T-helper 1 cell treated with Interleukin-12 subunit alpha and Interleukin-12 subunit beta and Interleukin-4 antibody, amounts not matched to agents 30 μg/mL and 1 μg/mL, for 36 hours (primary cell): ENCODE measurements around the gene KRTAP21-2.
A peak's percentile ranks its signal among the peaks of the same experiment; 100 is the strongest.
"Not testable (repeated sequence)": the region's sequence is repeated elsewhere in the genome, so short reads cannot be mapped to it uniquely, and the experiment has no call there.

ENCODE experiments used
- H3K27ac Mint-ChIP-seq: one replicate; pipeline ENCODE4 v1.8.0; 2021; ENCODE audit warnings: mild to moderate bottlenecking, mixed read lengths
- H3K27me3 Mint-ChIP-seq: one replicate; pipeline ENCODE4 v1.8.0; 2021; ENCODE audit warnings: low read depth, mixed read lengths
- H3K36me3 Mint-ChIP-seq: one replicate; pipeline ENCODE4 v1.8.0; 2021; ENCODE audit warnings: low read depth, mixed read lengths
- H3K4me1 Mint-ChIP-seq: one replicate; pipeline ENCODE4 v1.8.0; 2021; ENCODE audit warnings: low read depth, mixed read lengths
- H3K4me3 Mint-ChIP-seq: one replicate; pipeline ENCODE4 v1.8.0; 2021; ENCODE audit warnings: mild to moderate bottlenecking, moderate library complexity, mixed read lengths
- H3K9me3 Mint-ChIP-seq: one replicate; pipeline ENCODE4 v1.8.0; 2021; ENCODE audit warnings: mixed read lengths

Gene KRTAP21-2

GRCh38 chr21:30747159-30747558, at the start of gene KRTAP21-2:
Gene KRTAP21-2 (minus strand): TSS chr21:30747259. CDS start chr21:30747202, 57 bp downstream.
- Mint-ChIP-seq H3K4me3 (no peak within 1 kb of the TSS), H3K36me3 (no peaks in the 10 kb centered on the region), H3K27me3 (peaks cover 4% of the 10 kb centered on the region), H3K4me1 (no peaks in the 10 kb centered on the region), H3K9me3 (no peaks in the 10 kb centered on the region), H3K27ac (no peak within 1 kb of the TSS)

GRCh38 chr21:30793581-30794314, 46.7 kb upstream of the KRTAP21-2 start:
- H3K4me1 Mint-ChIP-seq, result no peaks in the 10 kb centered on the region
- H3K27ac Mint-ChIP-seq, result no peak overlapping the region
- no peak overlapping the region for H3K4me3 Mint-ChIP-seq
- no peaks in the 10 kb centered on the region for H3K27me3 Mint-ChIP-seq
- no peaks in the 10 kb centered on the region for H3K36me3 Mint-ChIP-seq
- no peaks in the 10 kb centered on the region for H3K9me3 Mint-ChIP-seq

GRCh38 chr21:30779249-30779648, 32.2 kb upstream of the KRTAP21-2 start:
- Mint-ChIP-seq H3K4me3 (no peak overlapping the region), H3K27me3 (no peaks in the 10 kb centered on the region), H3K9me3 (no peaks in the 10 kb centered on the region), H3K4me1 (no peaks in the 10 kb centered on the region), H3K36me3 (no peaks in the 10 kb centered on the region), H3K27ac (no peak overlapping the region)

GRCh38 chr21:30769724-30770431, 22.8 kb upstream of the KRTAP21-2 start:
- no peak overlapping the region for H3K27ac Mint-ChIP-seq
- H3K4me1 Mint-ChIP-seq, result no peaks in the 10 kb centered on the region
- H3K36me3 Mint-ChIP-seq, result no peaks in the 10 kb centered on the region
- no peak overlapping the region for H3K4me3 Mint-ChIP-seq
- no peaks in the 10 kb centered on the region for H3K27me3 Mint-ChIP-seq
- no peaks in the 10 kb centered on the region for H3K9me3 Mint-ChIP-seq

- Mint-ChIP-seq H3K27ac (no peak overlapping the region), H3K36me3 (no peaks in the 10 kb centered on the region), H3K9me3 (no peaks in the 10 kb centered on the region), H3K4me1 (no peaks in the 10 kb centered on the region), H3K4me3 (no peak overlapping the region), H3K27me3 (no peaks in the 10 kb centered on the region)
These were observed 13.7 kb upstream of the KRTAP21-2 start for GRCh38 chr21:30760776-30761175.

GRCh38 chr21:30758306-30758705, 11.2 kb upstream of the KRTAP21-2 start:
- no peaks in the 10 kb centered on the region for H3K36me3 Mint-ChIP-seq
- no peaks in the 10 kb centered on the region for H3K4me1 Mint-ChIP-seq
- H3K27ac Mint-ChIP-seq, result no peak overlapping the region
- no peaks in the 10 kb centered on the region for H3K27me3 Mint-ChIP-seq
- no peaks in the 10 kb centered on the region for H3K9me3 Mint-ChIP-seq
- no peak overlapping the region for H3K4me3 Mint-ChIP-seq

GRCh38 chr21:30755328-30755727, 8.3 kb upstream of the KRTAP21-2 start, which contains the start of gene KRTAP21-1:
Gene KRTAP21-1 (minus strand): TSS chr21:30755428. CDS start chr21:30755378, 50 bp downstream.
- H3K4me1 Mint-ChIP-seq, H3K9me3 Mint-ChIP-seq, H3K36me3 Mint-ChIP-seq, H3K4me3 Mint-ChIP-seq, H3K27me3 Mint-ChIP-seq, H3K27ac Mint-ChIP-seq: not testable (repeated sequence)

GRCh38 chr21:30740462-30740861, 6.6 kb downstream of the KRTAP21-2 start:
- H3K4me3 Mint-ChIP-seq, result no peak overlapping the region
- no peak overlapping the region for H3K27ac Mint-ChIP-seq
- H3K36me3 Mint-ChIP-seq, result no peaks in the 10 kb centered on the region
- no peaks in the 10 kb centered on the region for H3K9me3 Mint-ChIP-seq
- H3K27me3 Mint-ChIP-seq, result peaks cover 3% of the 10 kb centered on the region
- H3K4me1 Mint-ChIP-seq, result no peaks in the 10 kb centered on the region

GRCh38 chr21:30733026-30733425, 14.0 kb downstream of the KRTAP21-2 start:
- Mint-ChIP-seq H3K4me3 (no peak overlapping the region), H3K9me3 (peaks cover 14% of the 10 kb centered on the region), H3K27ac (no peak overlapping the region), H3K27me3 (peaks cover 22% of the 10 kb centered on the region), H3K4me1 (no peaks in the 10 kb centered on the region), H3K36me3 (no peaks in the 10 kb centered on the region)

- peaks cover 11% of the 10 kb centered on the region for H3K27me3 Mint-ChIP-seq
- H3K9me3 Mint-ChIP-seq, result peaks cover 17% of the 10 kb centered on the region
- H3K4me1 Mint-ChIP-seq, result no peaks in the 10 kb centered on the region
- H3K36me3 Mint-ChIP-seq, result peaks cover 3% of the 10 kb centered on the region
- H3K4me3 Mint-ChIP-seq, result no peak overlapping the region
- no peak overlapping the region for H3K27ac Mint-ChIP-seq
These were observed 20.3 kb downstream of the KRTAP21-2 start for GRCh38 chr21:30726726-30727125.

GRCh38 chr21:30719401-30719800, 27.7 kb downstream of the KRTAP21-2 start:
- Mint-ChIP-seq H3K4me1 (peaks cover 13% of the 10 kb centered on the region), H3K4me3 (no peak overlapping the region), H3K27ac (peak overlapping the region; percentile 42), H3K36me3 (peaks cover 5% of the 10 kb centered on the region), H3K9me3 (peaks cover 4% of the 10 kb centered on the region), H3K27me3 (peaks cover 4% of the 10 kb centered on the region)

- Mint-ChIP-seq H3K4me3 (no peak within 1 kb of the TSS), H3K27me3 (peaks cover 4% of the 10 kb centered on the region), H3K36me3 (peaks cover 5% of the 10 kb centered on the region), H3K4me1 (peaks cover 13% of the 10 kb centered on the region), H3K27ac (peak within 1 kb of the TSS; percentile 71), H3K9me3 (peaks cover 8% of the 10 kb centered on the region)
These were observed 28.7 kb downstream of the KRTAP21-2 start, which contains the start of gene KRTAP21-3 for GRCh38 chr21:30718239-30718909. Gene KRTAP21-3 (minus strand): TSS chr21:30718777. CDS start chr21:30718759, 18 bp downstream.

- Mint-ChIP-seq H3K9me3 (peaks cover 14% of the 10 kb centered on the region), H3K27ac (peak overlapping the region; percentile 71), H3K27me3 (no peaks in the 10 kb centered on the region), H3K4me1 (peaks cover 13% of the 10 kb centered on the region), H3K4me3 (no peak overlapping the region), H3K36me3 (peaks cover 3% of the 10 kb centered on the region)
These were observed 30.0 kb downstream of the KRTAP21-2 start for GRCh38 chr21:30717105-30717504.

- Mint-ChIP-seq H3K27ac (no peak overlapping the region), H3K9me3 (peaks cover 24% of the 10 kb centered on the region), H3K4me1 (peaks cover 16% of the 10 kb centered on the region), H3K27me3 (no peaks in the 10 kb centered on the region), H3K4me3 (no peak overlapping the region), H3K36me3 (peaks cover 3% of the 10 kb centered on the region)
These were observed 32.1 kb downstream of the KRTAP21-2 start for GRCh38 chr21:30714946-30715345.
